Stimulated activated CD8-positive, alpha-beta memory T cell treated with anti-CD3 and anti-CD28 coated beads, Interleukin-2, amount 100 ng/mL, for 48 hours (primary cell): ENCODE measurements around the gene SCNN1B.
"Not testable (repeated sequence)": the region's sequence is repeated elsewhere in the genome, so short reads cannot be mapped to it uniquely, and the experiment has no call there.

ENCODE experiments used
- DNase-seq, 2 donors: peaks; one replicate each; pipeline ENCODE4 v3.0.0-alpha.2; 2020; ENCODE audit warnings: low read depth in 2 of 2

Gene SCNN1B

GRCh38 chr16:23380501-23380951 is 78.4 kb downstream of the SCNN1B start:
- DNase-seq, result no peak

- not testable (repeated sequence) for DNase-seq
Measured at GRCh38 chr16:23381702-23382101, 79.6 kb downstream of the SCNN1B start.

- DNase-seq, result no peak
Measured at GRCh38 chr16:23382279-23382678, 80.2 kb downstream of the SCNN1B start.

- DNase-seq, result no peak
Measured at GRCh38 chr16:23383881-23384280, 81.8 kb downstream of the SCNN1B start.

- no peak for DNase-seq
Measured at GRCh38 chr16:23384878-23385277, 82.8 kb downstream of the SCNN1B start.

- no peak for DNase-seq
Measured at GRCh38 chr16:23385441-23385840, 83.3 kb downstream of the SCNN1B start.

- no peak for DNase-seq
Measured at GRCh38 chr16:23387666-23388065, 85.6 kb downstream of the SCNN1B start.

- no peak for DNase-seq
Measured at GRCh38 chr16:23388786-23389185, 86.7 kb downstream of the SCNN1B start.

GRCh38 chr16:23389201-23389600 is 87.1 kb downstream of the SCNN1B start:
- DNase-seq, result no peak

- DNase-seq, result not testable (repeated sequence)
Measured at GRCh38 chr16:23389936-23390335, 87.8 kb downstream of the SCNN1B start.

GRCh38 chr16:23391381-23392222 is 89.5 kb downstream of the SCNN1B start:
- no peak for DNase-seq

- DNase-seq, result no peak
Measured at GRCh38 chr16:23392223-23392600, 90.1 kb downstream of the SCNN1B start.

- no peak for DNase-seq
Measured at GRCh38 chr16:23394141-23394831, 92.2 kb downstream of the SCNN1B start.

- DNase-seq, result no peak
Measured at GRCh38 chr16:23395732-23396131, 93.6 kb downstream of the SCNN1B start.

- no peak for DNase-seq
Measured at GRCh38 chr16:23397464-23397863, 95.4 kb downstream of the SCNN1B start.

- no peak for DNase-seq
Measured at GRCh38 chr16:23398987-23399805, 97.1 kb downstream of the SCNN1B start.

GRCh38 chr16:23400447-23400846 is 98.3 kb downstream of the SCNN1B start:
- not testable (repeated sequence) for DNase-seq

GRCh38 chr16:23401139-23401538 is 99.0 kb downstream of the SCNN1B start:
- DNase-seq, result no peak

- no peak for DNase-seq
Measured at GRCh38 chr16:23402100-23402499, 100.0 kb downstream of the SCNN1B start.

- no peak for DNase-seq
Measured at GRCh38 chr16:23403547-23403946, 101.4 kb downstream of the SCNN1B start.

- DNase-seq, result no peak
Measured at GRCh38 chr16:23406024-23406423, 103.9 kb downstream of the SCNN1B start.

GRCh38 chr16:23406546-23407240 is 104.6 kb downstream of the SCNN1B start:
- DNase-seq, result no peak
